ENCODE data around the gene RLN3.

RLN3 gene

DNA sequence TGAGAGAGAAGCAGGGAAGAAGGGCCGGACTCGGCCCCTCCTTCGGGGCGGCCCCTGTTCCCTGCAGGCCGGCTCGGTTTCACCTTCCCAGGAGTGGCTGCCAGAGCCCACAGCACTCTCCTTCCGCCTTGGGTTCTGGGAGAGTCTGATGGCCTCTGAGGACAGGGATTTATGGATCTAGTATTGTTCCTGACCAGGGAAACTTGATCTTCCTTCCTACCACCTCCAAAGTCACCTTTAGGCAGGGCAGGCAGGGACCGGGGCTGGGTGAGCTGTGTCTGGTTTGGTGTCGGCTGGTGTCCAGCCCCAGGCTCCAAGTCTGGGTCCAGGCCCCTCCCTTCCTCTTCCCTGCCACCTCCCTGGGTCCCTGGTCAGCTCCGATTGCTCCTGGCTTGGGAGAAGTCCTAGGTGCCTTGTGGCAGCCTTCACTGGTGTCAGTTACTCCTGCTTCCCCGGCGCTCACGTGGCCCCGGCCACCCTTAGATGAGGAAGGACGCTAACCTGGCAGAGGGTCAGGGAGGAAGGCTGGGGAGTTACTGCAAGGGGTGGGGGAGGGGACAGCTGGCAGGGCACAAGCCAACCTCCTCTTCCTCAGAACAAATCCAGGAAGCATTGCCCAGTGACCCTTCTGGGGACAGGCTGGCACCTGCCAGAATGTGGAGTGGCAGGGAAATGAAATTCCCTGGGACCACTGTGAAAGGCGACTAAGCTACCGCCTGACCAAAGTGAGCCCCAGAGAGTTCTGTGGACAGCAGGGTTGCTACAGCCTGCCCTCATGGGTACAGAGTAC lies 40.7 kb upstream of the RLN3 start:
- DNase-seq (ENCODE audit: extremely low spot score): no peak
- no peak for TF ChIP-seq FOXK2 (IDR thresholded peaks at IDR 0.05)
- TF ChIP-seq TARDBP (IDR thresholded peaks at IDR 0.05): no peak
- TF ChIP-seq SUZ12 (IDR thresholded peaks at IDR 0.05): no peak
- TF ChIP-seq L3MBTL2 (conservative IDR thresholded peaks at IDR 0.05): no peak
- no peak for TF ChIP-seq SP1 (IDR thresholded peaks at IDR 0.05)
- TF ChIP-seq HDGF (IDR thresholded peaks at IDR 0.05; ENCODE audit: borderline replicate concordance): no peak
- no peak for TF ChIP-seq ELF4 (IDR thresholded peaks at IDR 0.05)
- TF ChIP-seq ARNT (IDR thresholded peaks at IDR 0.05): no peak
- no peak for TF ChIP-seq NFRKB (IDR thresholded peaks at IDR 0.05)
- no peak for TF ChIP-seq LEF1 (IDR thresholded peaks at IDR 0.05; ENCODE audit: borderline replicate concordance)
- no peak for TF ChIP-seq PKNOX1 (IDR thresholded peaks at IDR 0.05)
- TF ChIP-seq CTBP1 (IDR thresholded peaks at IDR 0.05; ENCODE audit: borderline replicate concordance): no peak
- no peak for TF ChIP-seq FOXA1 (IDR thresholded peaks at IDR 0.05)
- no peak for TF ChIP-seq BHLHE40 (IDR thresholded peaks at IDR 0.05; ENCODE audit: borderline replicate concordance)
- ChIA-PET CTCF (no interaction called here), POLR2A (interaction anchor here (0.9 kb wide), 1 partner anchor 10 kb away, joined by 3 read pairs; no protein-coding TSS in a partner anchor)

GRCh38 chr19:13989487-13989886 lies 38.5 kb upstream of the RLN3 start:
- ChIA-PET CTCF (interaction anchor here (0.5 kb wide), 1 partner anchor 19 kb away, joined by 3 read pairs; no protein-coding TSS in a partner anchor), POLR2A (interaction anchor here (1.6 kb wide), 1 partner anchor 17 kb away, joined by 5 read pairs; the partner anchor contains the start of gene RFX1)
- no peak for DNase-seq (ENCODE audit: extremely low spot score)
- TF ChIP-seq ELF4 (IDR thresholded peaks at IDR 0.05): no peak

- no peak for DNase-seq (ENCODE audit: extremely low spot score)
- no peak for TF ChIP-seq PKNOX1 (IDR thresholded peaks at IDR 0.05)
- no peak for TF ChIP-seq LEF1 (IDR thresholded peaks at IDR 0.05; ENCODE audit: borderline replicate concordance)
- TF ChIP-seq HDGF (IDR thresholded peaks at IDR 0.05; ENCODE audit: borderline replicate concordance): no peak
- no peak for TF ChIP-seq FOXK2 (IDR thresholded peaks at IDR 0.05)
- ChIA-PET CTCF (no interaction called here), POLR2A (interaction anchor here (1.6 kb wide), 1 partner anchor 17 kb away, joined by 5 read pairs; the partner anchor contains the start of gene RFX1)
Observed at GRCh38 chr19:13990085-13990484, 37.9 kb upstream of the RLN3 start.

- ChIA-PET POLR2A (interaction anchor here (1.7 kb wide), 1 partner anchor 14 kb away, joined by 3 read pairs; no protein-coding TSS in a partner anchor), CTCF (interaction anchor here (0.7 kb wide), 1 partner anchor 533 kb away, joined by 3 read pairs; no protein-coding TSS in a partner anchor)
- TF ChIP-seq PKNOX1 (IDR thresholded peaks at IDR 0.05) (no peak), ARNT (IDR thresholded peaks at IDR 0.05) (no peak), TARDBP (IDR thresholded peaks at IDR 0.05) (no peak), SP1 (IDR thresholded peaks at IDR 0.05) (no peak), SUZ12 (IDR thresholded peaks at IDR 0.05) (no peak), FOXA1 (IDR thresholded peaks at IDR 0.05) (no peak), ELF4 (IDR thresholded peaks at IDR 0.05) (no peak), FOXM1 (IDR thresholded peaks at IDR 0.05; ENCODE audit: borderline replicate concordance) (no peak), ZNF384 (IDR thresholded peaks at IDR 0.05) (no peak), CTBP1 (IDR thresholded peaks at IDR 0.05; ENCODE audit: borderline replicate concordance) (no peak), NFRKB (IDR thresholded peaks at IDR 0.05) (no peak), L3MBTL2 (conservative IDR thresholded peaks at IDR 0.05) (no peak), FOXK2 (IDR thresholded peaks at IDR 0.05) (no peak), LEF1 (IDR thresholded peaks at IDR 0.05; ENCODE audit: borderline replicate concordance) (no peak), BHLHE40 (IDR thresholded peaks at IDR 0.05; ENCODE audit: borderline replicate concordance) (no peak), HDGF (IDR thresholded peaks at IDR 0.05; ENCODE audit: borderline replicate concordance) (no peak)
- DNase-seq (ENCODE audit: extremely low spot score): no peak
Observed at GRCh38 chr19:13992025-13992424, 35.9 kb upstream of the RLN3 start.

- ChIA-PET POLR2A (interaction anchor here (1.7 kb wide), 1 partner anchor 13 kb away, joined by 3 read pairs; no protein-coding TSS in a partner anchor), CTCF (no interaction called here)
- TF ChIP-seq ZNF384 (IDR thresholded peaks at IDR 0.05) (no peak), HDGF (IDR thresholded peaks at IDR 0.05; ENCODE audit: borderline replicate concordance) (no peak), FOXK2 (IDR thresholded peaks at IDR 0.05) (no peak)
- DNase-seq (ENCODE audit: extremely low spot score): no peak
Observed at GRCh38 chr19:13993590-13994300, 34.2 kb upstream of the RLN3 start.

DNA sequence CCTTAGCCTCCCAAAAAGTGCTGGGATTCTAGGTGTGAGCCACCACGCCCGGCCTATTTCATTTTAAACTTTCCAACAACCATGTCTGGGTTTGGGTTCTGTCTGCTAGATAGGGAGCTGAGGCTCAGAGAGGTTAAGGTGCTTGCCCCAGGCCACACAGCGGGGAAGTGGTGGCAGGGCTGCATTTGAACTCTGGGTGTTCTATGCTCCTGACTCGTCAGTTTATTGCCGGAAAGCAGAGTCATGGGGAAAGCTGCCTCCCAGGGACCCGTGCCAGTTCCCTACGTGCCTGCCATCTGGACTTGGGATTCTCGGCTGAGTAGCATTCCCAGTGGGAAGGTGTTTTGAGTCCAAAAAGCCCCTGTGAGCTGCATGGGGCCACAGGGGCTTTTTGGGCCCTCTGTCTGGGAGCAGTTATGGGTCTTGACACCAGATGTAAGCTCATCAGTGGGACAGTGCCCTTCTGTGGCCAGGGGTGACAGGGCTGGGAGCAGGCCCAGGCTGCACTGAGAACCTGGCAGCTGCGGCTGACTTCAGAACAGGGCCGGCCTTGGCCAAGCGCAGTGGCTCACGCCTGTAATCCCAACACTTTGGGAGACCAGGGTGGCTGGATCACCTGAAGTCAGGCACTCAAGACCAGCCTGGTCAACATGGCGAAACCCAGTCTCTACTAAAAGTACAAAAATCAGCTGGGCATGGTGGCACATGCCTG lies 32.8 kb upstream of the RLN3 start:
- no peak for DNase-seq (ENCODE audit: extremely low spot score)

More for the DNA sequence above, 32.8 kb upstream of the RLN3 start:
- TF ChIP-seq BHLHE40 (IDR thresholded peaks at IDR 0.05; ENCODE audit: borderline replicate concordance): no peak
- no peak for TF ChIP-seq L3MBTL2 (conservative IDR thresholded peaks at IDR 0.05)
- no peak for TF ChIP-seq FOXM1 (IDR thresholded peaks at IDR 0.05; ENCODE audit: borderline replicate concordance)
- no peak for TF ChIP-seq TARDBP (IDR thresholded peaks at IDR 0.05)
- no peak for TF ChIP-seq NFRKB (IDR thresholded peaks at IDR 0.05)
- no peak for TF ChIP-seq SP1 (IDR thresholded peaks at IDR 0.05)
- no peak for TF ChIP-seq FOXA1 (IDR thresholded peaks at IDR 0.05)
- no peak for TF ChIP-seq ARNT (IDR thresholded peaks at IDR 0.05)
- no peak for TF ChIP-seq LEF1 (IDR thresholded peaks at IDR 0.05; ENCODE audit: borderline replicate concordance)
- no peak for TF ChIP-seq ELF4 (IDR thresholded peaks at IDR 0.05)
- POLR2A ChIA-PET: no interaction called here
- CTCF ChIA-PET: no interaction called here

Data from HEK293T (cell line).